Type B pancreatic cell (in vitro differentiated cells): ENCODE measurements around the gene PYCARD. TPM values are rescaled to one million over a fixed set of nuclear protein-coding genes. Genes with fewer than 3 reads are reported as not detected.
"Not testable (repeated sequence)": the region's sequence is repeated elsewhere in the genome, so short reads cannot be mapped to it uniquely, and the experiment has no call there.

Experiments used
- DNase-seq: peaks from one replicate; pipeline ENCODE4 v3.0.0; 2021; ENCODE audit warnings: mixed read lengths; ENCODE audit not compliant: unreplicated experiment; ENCODE audit errors: extremely low spot score
- H3K27ac Mint-ChIP-seq: 2 replicates; pipeline ENCODE4 v1.8.0; 2021; ENCODE audit warnings: mild to moderate bottlenecking, mixed read lengths
- H3K27me3 Mint-ChIP-seq: 2 replicates; pipeline ENCODE4 v1.8.0; 2021; ENCODE audit warnings: mixed read lengths
- H3K36me3 Mint-ChIP-seq: 2 replicates; pipeline ENCODE4 v1.8.0; 2021; ENCODE audit warnings: mixed read lengths
- H3K4me1 Mint-ChIP-seq: one replicate; pipeline ENCODE4 v1.8.0; 2021; ENCODE audit warnings: mixed read lengths; ENCODE audit not compliant: unreplicated experiment
- H3K4me3 Mint-ChIP-seq: 2 replicates; pipeline ENCODE4 v1.8.0; 2021; ENCODE audit warnings: mild to moderate bottlenecking, mixed read lengths
- H3K9me3 Mint-ChIP-seq: 2 replicates; pipeline ENCODE4 v1.8.0; 2021; ENCODE audit warnings: mixed read lengths
- total RNA-seq: library from RNA; stranded (reverse); gene quantifications from 2 replicates; pipeline ENCODE4 v1.2.1, GENCODE V29; 2021; ENCODE audit warnings: low replicate concordance
- TF ChIP-seq, protein P1 (sequence below): fragments of 200-600 bp; sonication (generic); conservative IDR thresholded peaks from 2 replicates; pipeline ENCODE4 v1.5.0; 2021; ENCODE audit warnings: antibody characterized with exemption, mild to moderate bottlenecking

The PYCARD gene
- total RNA-seq, 1 donor from 2014 or later = 8.2 TPM

DNA sequence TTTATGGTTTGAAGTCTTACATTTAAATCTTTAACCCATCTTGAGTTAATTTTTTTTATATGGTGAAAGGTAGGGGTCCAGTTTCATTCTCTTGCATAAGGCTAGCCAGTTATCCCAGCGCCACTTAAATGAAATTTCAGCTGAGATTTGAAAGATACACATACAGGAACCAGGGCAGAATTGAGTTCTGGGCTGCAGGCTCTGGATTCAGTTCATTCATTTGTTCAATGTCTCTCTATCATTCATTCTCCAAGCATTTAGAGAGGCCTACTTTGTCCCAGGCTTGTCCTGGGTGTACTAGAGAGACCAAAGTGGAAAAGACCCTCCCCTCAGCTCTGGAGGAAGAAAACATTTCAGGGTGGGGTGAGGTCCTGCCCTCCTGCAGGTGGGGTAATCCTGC, 10.8 kb upstream of the PYCARD start:
- Mint-ChIP-seq H3K9me3 (no peaks in the 10 kb centered on the region), H3K4me3 (peak overlapping the region; percentile 34), H3K4me1 (peaks cover 3% of the 10 kb centered on the region), H3K27ac (no peak overlapping the region), H3K36me3 (no peaks in the 10 kb centered on the region), H3K27me3 (peaks cover 81% of the 10 kb centered on the region)
- DNase-seq = no peak
- TF ChIP-seq, protein P1, sequence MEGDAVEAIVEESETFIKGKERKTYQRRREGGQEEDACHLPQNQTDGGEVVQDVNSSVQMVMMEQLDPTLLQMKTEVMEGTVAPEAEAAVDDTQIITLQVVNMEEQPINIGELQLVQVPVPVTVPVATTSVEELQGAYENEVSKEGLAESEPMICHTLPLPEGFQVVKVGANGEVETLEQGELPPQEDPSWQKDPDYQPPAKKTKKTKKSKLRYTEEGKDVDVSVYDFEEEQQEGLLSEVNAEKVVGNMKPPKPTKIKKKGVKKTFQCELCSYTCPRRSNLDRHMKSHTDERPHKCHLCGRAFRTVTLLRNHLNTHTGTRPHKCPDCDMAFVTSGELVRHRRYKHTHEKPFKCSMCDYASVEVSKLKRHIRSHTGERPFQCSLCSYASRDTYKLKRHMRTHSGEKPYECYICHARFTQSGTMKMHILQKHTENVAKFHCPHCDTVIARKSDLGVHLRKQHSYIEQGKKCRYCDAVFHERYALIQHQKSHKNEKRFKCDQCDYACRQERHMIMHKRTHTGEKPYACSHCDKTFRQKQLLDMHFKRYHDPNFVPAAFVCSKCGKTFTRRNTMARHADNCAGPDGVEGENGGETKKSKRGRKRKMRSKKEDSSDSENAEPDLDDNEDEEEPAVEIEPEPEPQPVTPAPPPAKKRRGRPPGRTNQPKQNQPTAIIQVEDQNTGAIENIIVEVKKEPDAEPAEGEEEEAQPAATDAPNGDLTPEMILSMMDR = no peak

DNA sequence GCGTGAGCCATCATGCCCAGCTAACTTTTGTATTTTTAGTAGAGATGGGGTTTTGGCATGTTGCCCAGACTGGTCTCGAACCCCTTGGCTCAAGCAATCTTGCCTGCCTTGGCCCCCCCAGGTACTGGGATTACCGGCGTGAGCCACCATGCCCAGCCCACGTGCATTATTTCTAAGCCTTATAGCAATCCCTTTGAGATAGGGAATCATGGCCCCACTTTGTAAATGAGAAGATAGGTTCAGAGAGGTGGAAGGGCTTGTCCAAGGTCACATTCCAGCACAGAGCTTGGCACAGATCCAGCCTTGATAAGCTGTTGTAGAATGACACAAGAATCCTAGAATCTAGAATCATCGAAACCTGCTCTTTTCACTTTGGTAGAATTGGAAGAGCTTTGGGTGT, 4.2 kb upstream of the PYCARD start:
- TF ChIP-seq, protein P1 = no peak
- DNase-seq = no peak
- no peak overlapping the region for H3K27ac Mint-ChIP-seq
- no peaks in the 10 kb centered on the region for H3K4me1 Mint-ChIP-seq
- H3K27me3 Mint-ChIP-seq = peaks cover 70% of the 10 kb centered on the region
- no peak overlapping the region for H3K4me3 Mint-ChIP-seq
- H3K36me3 Mint-ChIP-seq = no peaks in the 10 kb centered on the region
- no peaks in the 10 kb centered on the region for H3K9me3 Mint-ChIP-seq

- Mint-ChIP-seq H3K4me1 (no peaks in the 10 kb centered on the region), H3K9me3 (no peaks in the 10 kb centered on the region), H3K27me3 (peaks cover 66% of the 10 kb centered on the region), H3K27ac (no peak overlapping the region), H3K36me3 (peaks cover under 1% of the 10 kb centered on the region), H3K4me3 (peak overlapping the region; percentile 39)
- TF ChIP-seq, protein P1 = no peak
- no peak for DNase-seq
Measured at GRCh38 chr16:31204871-31205666, 2.5 kb upstream of the PYCARD start.

DNA sequence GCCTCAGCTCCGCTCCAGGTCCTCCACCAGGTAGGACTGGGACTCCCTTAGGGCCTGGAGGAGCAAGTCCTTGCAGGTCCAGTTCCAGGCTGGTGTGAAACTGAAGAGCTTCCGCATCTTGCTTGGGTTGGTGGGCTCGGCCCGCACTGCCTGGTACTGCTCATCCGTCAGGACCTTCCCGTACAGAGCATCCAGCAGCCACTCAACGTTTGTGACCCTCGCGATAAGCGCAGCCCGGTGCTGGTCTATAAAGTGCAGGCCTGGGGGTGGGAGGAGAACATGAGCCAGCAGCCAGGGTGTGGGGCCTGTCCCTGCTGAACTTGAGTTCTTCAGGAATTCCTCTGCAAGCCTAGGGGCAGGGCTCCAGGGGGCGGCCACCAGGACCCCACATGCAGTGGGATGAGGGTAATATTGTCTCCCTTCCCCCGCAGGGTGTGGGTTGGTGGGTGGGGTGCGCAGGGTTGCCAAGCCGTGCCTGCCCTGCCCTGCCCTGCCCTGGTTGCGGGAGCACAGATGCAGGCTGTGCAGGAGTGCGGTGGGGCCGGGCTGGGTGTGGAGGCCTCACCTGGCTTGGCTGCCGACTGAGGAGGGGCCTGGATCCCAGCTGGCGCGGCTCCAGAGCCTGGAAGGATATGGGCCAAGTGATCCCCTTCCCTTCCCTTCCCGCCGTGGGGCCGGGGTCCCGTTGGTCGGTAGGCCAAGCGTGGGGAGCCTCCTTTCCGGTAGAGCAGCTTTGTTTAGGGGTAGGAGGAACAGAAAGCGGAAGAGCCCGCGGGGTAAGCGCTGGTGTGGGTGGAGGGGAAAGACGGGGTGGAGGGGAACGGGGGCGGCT, 762 bp downstream of the PYCARD start:
- Mint-ChIP-seq H3K4me3 (peak overlapping the region; percentile 79), H3K9me3 (no peaks in the 10 kb centered on the region), H3K27me3 (peaks cover 54% of the 10 kb centered on the region), H3K27ac (peak overlapping the region; percentile 81), H3K36me3 (peaks cover 17% of the 10 kb centered on the region), H3K4me1 (no peaks in the 10 kb centered on the region)
- TF ChIP-seq, protein P1 = no peak
- no peak for DNase-seq

DNA sequence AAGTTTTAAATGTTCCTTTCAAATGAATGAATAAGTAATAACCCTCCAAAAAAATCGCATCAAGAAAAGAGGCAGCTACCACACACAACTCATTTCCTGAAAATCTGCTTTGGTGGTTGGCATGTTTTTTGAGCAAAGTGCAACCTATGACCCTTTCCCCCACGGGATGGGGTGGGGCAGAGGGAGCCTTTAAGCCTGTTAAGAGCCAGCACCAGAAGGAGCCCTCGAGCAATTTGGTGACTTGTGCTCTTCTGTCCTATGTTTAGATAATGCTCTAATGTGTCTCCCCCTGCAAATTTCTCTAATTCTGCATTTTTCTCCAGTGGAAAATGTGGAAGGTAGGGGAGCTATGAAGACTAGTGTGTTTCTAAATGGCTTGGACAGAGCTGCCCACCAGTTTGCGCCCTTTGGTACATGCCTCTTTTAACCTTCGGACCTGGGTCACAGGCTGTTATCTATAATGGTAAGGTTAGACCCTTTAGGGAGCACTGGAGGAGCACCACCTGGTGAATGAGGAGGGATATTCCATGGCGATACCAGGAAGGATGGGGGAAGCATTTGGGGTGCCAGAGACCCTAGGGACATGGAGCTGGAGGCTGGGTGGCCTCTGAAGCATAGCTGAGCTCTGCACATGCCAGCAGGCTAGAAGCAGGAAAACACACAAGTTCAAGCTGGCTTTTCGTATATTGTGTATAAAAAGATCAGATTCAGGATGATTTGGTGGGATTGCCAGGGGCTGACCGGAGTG, 1.6 kb downstream of the PYCARD start:
- no peaks in the 10 kb centered on the region for H3K9me3 Mint-ChIP-seq
- no peaks in the 10 kb centered on the region for H3K4me1 Mint-ChIP-seq
- H3K36me3 Mint-ChIP-seq = peaks cover 21% of the 10 kb centered on the region
- no peak for DNase-seq
- peak overlapping the region; percentile 81 for H3K27ac Mint-ChIP-seq
- peak overlapping the region; percentile 79 for H3K4me3 Mint-ChIP-seq
- TF ChIP-seq, protein P1 = no peak
- peaks cover 48% of the 10 kb centered on the region for H3K27me3 Mint-ChIP-seq

GRCh38 chr16:31200111-31200510, 2.4 kb downstream of the PYCARD start:
- H3K9me3 Mint-ChIP-seq, H3K4me3 Mint-ChIP-seq, DNase-seq, H3K4me1 Mint-ChIP-seq: not testable (repeated sequence)
- Mint-ChIP-seq H3K36me3 (peaks cover 23% of the 10 kb centered on the region), H3K27me3 (peaks cover 42% of the 10 kb centered on the region), H3K27ac (peak overlapping the region; percentile 0)
